GM23248 (cell line): ENCODE data around the gene LRP1.

Experiments
- EZH2 ChIP-seq: fragments of 200-600 bp; sonication (generic); IDR thresholded peaks from 2 replicates; pipeline ENCODE4 v1.6.1; 2018; ENCODE audit warnings: antibody characterized with exemption, mild to moderate bottlenecking; ENCODE audit not compliant: insufficient read depth, poor library complexity, severe bottlenecking
- EZH2phosphoT487 ChIP-seq: fragments of 200-600 bp; sonication (generic); IDR thresholded peaks from 2 replicates; pipeline ENCODE4 v1.6.1; 2018; ENCODE audit warnings: antibody characterized with exemption, moderate library complexity, mild to moderate bottlenecking, low read depth; ENCODE audit not compliant: insufficient read depth

DNA sequence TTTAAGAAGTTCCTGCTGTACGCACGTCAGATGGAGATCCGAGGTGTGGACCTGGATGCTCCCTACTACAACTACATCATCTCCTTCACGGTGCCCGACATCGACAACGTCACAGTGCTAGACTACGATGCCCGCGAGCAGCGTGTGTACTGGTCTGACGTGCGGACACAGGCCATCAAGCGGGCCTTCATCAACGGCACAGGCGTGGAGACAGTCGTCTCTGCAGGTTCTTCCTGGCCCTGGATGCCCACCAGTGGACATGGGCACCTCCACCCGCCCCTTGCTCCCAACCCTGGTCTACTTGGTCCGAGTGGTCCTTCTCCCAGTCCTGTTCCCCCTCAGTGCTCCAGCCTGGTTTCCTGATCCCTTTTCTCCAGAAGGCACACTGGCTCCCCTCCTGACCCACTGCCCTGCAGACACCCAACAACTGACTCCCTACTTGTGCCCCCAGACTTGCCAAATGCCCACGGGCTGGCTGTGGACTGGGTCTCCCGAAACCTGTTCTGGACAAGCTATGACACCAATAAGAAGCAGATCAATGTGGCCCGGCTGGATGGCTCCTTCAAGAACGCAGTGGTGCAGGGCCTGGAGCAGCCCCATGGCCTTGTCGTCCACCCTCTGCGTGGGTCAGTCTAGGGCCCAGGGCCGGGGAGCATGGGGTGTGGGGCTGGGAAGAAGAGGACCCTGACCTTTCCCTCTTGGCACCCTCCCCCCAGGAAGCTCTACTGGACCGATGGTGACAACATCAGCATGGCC is 51.2 kb downstream of the LRP1 start:
- TF ChIP-seq EZH2 (no peak), EZH2phosphoT487 (no peak)
